Measurements from ENCODE around the gene CISTR. TPM values are rescaled to one million over a fixed set of nuclear protein-coding genes. Genes with fewer than 3 reads are reported as not detected.

The CISTR gene
- total RNA-seq: not detected

GRCh38 chr12:53751336-53752191 lies at the start of gene CISTR:
Gene CISTR, minus strand, starts transcription at chr12:53751979.
- intact Hi-C loops (cut with DNase I): no loop called here
- peaks cover 0 to 98% (median 7%) of the 10 kb centered on the region in 4 donors for H3K27me3 ChIP-seq
- H3K4me3 ChIP-seq: peak within 1 kb of the TSS; percentile 32 to 75 (median 51)
- no peaks in the 10 kb centered on the region for H3K9me3 ChIP-seq
- no peaks in the 10 kb centered on the region for H3K36me3 ChIP-seq
- 3 to 7% methylated on average over 30 to 44 of the region's 76 CpGs for whole genome bisulfite sequencing, 2 donors
- DNase-seq: no peak
- H3K4me1 ChIP-seq: peaks cover 13 to 34% (median 13%) of the 10 kb centered on the region in 3 donors
- H3K27ac ChIP-seq: peak within 1 kb of the TSS in 1 of 4 donors; percentile 26
- no peak for TF ChIP-seq CTCF (IDR thresholded peaks at IDR 0.05)
- TF ChIP-seq POLR2A (IDR thresholded peaks at IDR 0.05): no peak

GRCh38 chr12:53798575-53798974 lies 46.8 kb upstream of the CISTR start:
- H3K27me3 ChIP-seq: peaks cover 0 to 100% (median 4%) of the 10 kb centered on the region in 4 donors
- TF ChIP-seq CTCF (IDR thresholded peaks at IDR 0.05) (no peak), POLR2A (IDR thresholded peaks at IDR 0.05) (no peak)
- intact Hi-C loops (cut with DNase I): no loop called here
- no peak for DNase-seq
- H3K4me3 ChIP-seq: no peak overlapping the region
- WGBS, 2 donors: 56 to 62% methylated on average over 2 of the region's 2 CpGs
- no peaks in the 10 kb centered on the region for H3K4me1 ChIP-seq
- no peaks in the 10 kb centered on the region for H3K36me3 ChIP-seq
- no peaks in the 10 kb centered on the region for H3K9me3 ChIP-seq
- H3K27ac ChIP-seq: no peak overlapping the region

GRCh38 chr12:53795927-53796326 lies 44.1 kb upstream of the CISTR start:
- Histone ChIP-seq H3K27me3 (peaks cover 0 to 96% (median 0%) of the 10 kb centered on the region in 4 donors), H3K4me1 (no peaks in the 10 kb centered on the region), H3K27ac (no peak overlapping the region), H3K4me3 (no peak overlapping the region), H3K9me3 (no peaks in the 10 kb centered on the region), H3K36me3 (no peaks in the 10 kb centered on the region)
- no peak for DNase-seq
- intact Hi-C loops (cut with DNase I): no loop called here
- 44 to 59% methylated on average over 3 to 6 of the region's 6 CpGs for WGBS, 2 donors
- no peak for TF ChIP-seq CTCF (IDR thresholded peaks at IDR 0.05)

GRCh38 chr12:53793221-53793620 lies 41.4 kb upstream of the CISTR start:
- TF ChIP-seq POLR2A (IDR thresholded peaks at IDR 0.05): no peak
- TF ChIP-seq CTCF (IDR thresholded peaks at IDR 0.05): no peak
- no peaks in the 10 kb centered on the region for H3K4me1 ChIP-seq
- no peak overlapping the region for H3K27ac ChIP-seq
- no peaks in the 10 kb centered on the region for H3K36me3 ChIP-seq
- 48 to 55% methylated on average over 2 of the region's 2 CpGs for WGBS, 2 donors
- H3K27me3 ChIP-seq: peaks cover 0 to 94% (median 0%) of the 10 kb centered on the region in 4 donors
- intact Hi-C loops (cut with DNase I): no loop called here
- no peaks in the 10 kb centered on the region for H3K9me3 ChIP-seq
- DNase-seq: no peak
- H3K4me3 ChIP-seq: no peak overlapping the region

- Histone ChIP-seq H3K4me3 (no peak overlapping the region), H3K9me3 (no peaks in the 10 kb centered on the region), H3K27ac (no peak overlapping the region), H3K36me3 (no peaks in the 10 kb centered on the region), H3K27me3 (peaks cover 0 to 89% (median 0%) of the 10 kb centered on the region in 4 donors), H3K4me1 (no peaks in the 10 kb centered on the region)
- TF ChIP-seq POLR2A (IDR thresholded peaks at IDR 0.05) (no peak), CTCF (IDR thresholded peaks at IDR 0.05) (peak; percentile 10 to 45 (median 34))
- DNase-seq: no peak
- intact Hi-C loops (cut with DNase I): no loop called here
- 4 to 13% methylated on average over 1 of the region's 1 CpG for WGBS, 2 donors
Observed at GRCh38 chr12:53791735-53792326, 40.1 kb upstream of the CISTR start.
